ENCODE data around the gene PKLR. TPM values are rescaled to one million over a fixed set of nuclear protein-coding genes. Genes with fewer than 3 reads are reported as not detected.
"Not testable (repeated sequence)": the region's sequence is repeated elsewhere in the genome, so short reads cannot be mapped to it uniquely, and the experiment has no call there.

PKLR gene
- total RNA-seq, 3 donors from 2014 or later, result 0.13 to 0.14 TPM; not detected in 1

- Mint-ChIP-seq H3K27me3 (ENCODE audit: low read depth) (no peaks in the 10 kb centered on the region), H3K4me3 (no peak overlapping the region), H3K9me3 (no peaks in the 10 kb centered on the region), H3K36me3 (ENCODE audit: insufficient read depth) (peaks cover 4% of the 10 kb centered on the region), H3K4me1 (ENCODE audit: low read depth) (peaks cover 19% of the 10 kb centered on the region)
- ATAC-seq (no peak), DNase-seq (no peak)
Observed at GRCh38 chr1:155305881-155306391, 4.7 kb upstream of the PKLR start.

- DNase-seq, result no peak
- no peak for ATAC-seq
- Mint-ChIP-seq H3K4me3 (no peak overlapping the region), H3K27me3 (ENCODE audit: low read depth) (no peaks in the 10 kb centered on the region), H3K9me3 (no peaks in the 10 kb centered on the region), H3K4me1 (ENCODE audit: low read depth) (peaks cover 9% of the 10 kb centered on the region), H3K36me3 (ENCODE audit: insufficient read depth) (no peaks in the 10 kb centered on the region)
Observed at GRCh38 chr1:155304558-155305063, 3.4 kb upstream of the PKLR start.

- no peaks in the 10 kb centered on the region for H3K4me1 Mint-ChIP-seq (ENCODE audit: low read depth)
- ATAC-seq (no peak), DNase-seq (no peak)
- H3K36me3 Mint-ChIP-seq (ENCODE audit: insufficient read depth), result no peaks in the 10 kb centered on the region
- H3K27me3 Mint-ChIP-seq (ENCODE audit: low read depth), result peaks cover 18% of the 10 kb centered on the region
- H3K9me3 Mint-ChIP-seq, result no peaks in the 10 kb centered on the region
- no peak overlapping the region for H3K4me3 Mint-ChIP-seq
Observed at GRCh38 chr1:155300553-155301329, 497 bp downstream of the PKLR start.

- no peak for DNase-seq
- no peaks in the 10 kb centered on the region for H3K9me3 Mint-ChIP-seq
- no peak for ATAC-seq
- H3K36me3 Mint-ChIP-seq (ENCODE audit: insufficient read depth), result no peaks in the 10 kb centered on the region
- H3K27me3 Mint-ChIP-seq (ENCODE audit: low read depth), result peaks cover 22% of the 10 kb centered on the region
- no peaks in the 10 kb centered on the region for H3K4me1 Mint-ChIP-seq (ENCODE audit: low read depth)
- H3K4me3 Mint-ChIP-seq, result no peak overlapping the region
Observed at GRCh38 chr1:155300024-155300423, 1.2 kb downstream of the PKLR start.

- Mint-ChIP-seq H3K4me3 (no peak overlapping the region), H3K9me3 (no peaks in the 10 kb centered on the region), H3K27me3 (ENCODE audit: low read depth) (peaks cover 33% of the 10 kb centered on the region), H3K4me1 (ENCODE audit: low read depth) (peaks cover 4% of the 10 kb centered on the region), H3K36me3 (ENCODE audit: insufficient read depth) (no peaks in the 10 kb centered on the region)
- ATAC-seq (no peak), DNase-seq (no peak)
Observed at GRCh38 chr1:155297384-155297783, 3.9 kb downstream of the PKLR start.

GRCh38 chr1:155296661-155297060, 4.6 kb downstream of the PKLR start:
- no peaks in the 10 kb centered on the region for H3K36me3 Mint-ChIP-seq (ENCODE audit: insufficient read depth)
- ATAC-seq (no peak), DNase-seq (no peak)
- H3K4me1 Mint-ChIP-seq (ENCODE audit: low read depth), result peaks cover 4% of the 10 kb centered on the region
- H3K27me3 Mint-ChIP-seq (ENCODE audit: low read depth), result peaks cover 33% of the 10 kb centered on the region
- no peaks in the 10 kb centered on the region for H3K9me3 Mint-ChIP-seq
- H3K4me3 Mint-ChIP-seq, result no peak overlapping the region

GRCh38 chr1:155295942-155296267, 5.3 kb downstream of the PKLR start:
- H3K4me3 Mint-ChIP-seq, result no peak overlapping the region
- peaks cover 33% of the 10 kb centered on the region for H3K27me3 Mint-ChIP-seq (ENCODE audit: low read depth)
- no peak for ATAC-seq
- H3K4me1 Mint-ChIP-seq (ENCODE audit: low read depth), result peaks cover 4% of the 10 kb centered on the region
- H3K9me3 Mint-ChIP-seq, result no peaks in the 10 kb centered on the region
- no peak for DNase-seq
- no peaks in the 10 kb centered on the region for H3K36me3 Mint-ChIP-seq (ENCODE audit: insufficient read depth)

- Mint-ChIP-seq H3K27me3 (ENCODE audit: low read depth) (peaks cover 33% of the 10 kb centered on the region), H3K4me3 (no peak overlapping the region), H3K36me3 (ENCODE audit: insufficient read depth) (no peaks in the 10 kb centered on the region), H3K9me3 (no peaks in the 10 kb centered on the region), H3K4me1 (ENCODE audit: low read depth) (peaks cover 4% of the 10 kb centered on the region)
- peak in 1 of 2 donors; percentile 59 for ATAC-seq
- no peak for DNase-seq
Observed at GRCh38 chr1:155295183-155295941, 5.9 kb downstream of the PKLR start.

- Mint-ChIP-seq H3K27me3 (ENCODE audit: low read depth) (peaks cover 34% of the 10 kb centered on the region), H3K4me1 (ENCODE audit: low read depth) (peaks cover 4% of the 10 kb centered on the region), H3K4me3 (no peak overlapping the region), H3K36me3 (ENCODE audit: insufficient read depth) (no peaks in the 10 kb centered on the region), H3K9me3 (no peaks in the 10 kb centered on the region)
- ATAC-seq (peak in 1 of 2 donors; percentile 17), DNase-seq (no peak)
Observed at GRCh38 chr1:155294520-155295182, 6.6 kb downstream of the PKLR start.

GRCh38 chr1:155293086-155293749, 8.0 kb downstream of the PKLR start:
- Mint-ChIP-seq H3K9me3 (no peaks in the 10 kb centered on the region), H3K36me3 (ENCODE audit: insufficient read depth) (no peaks in the 10 kb centered on the region), H3K27me3 (ENCODE audit: low read depth) (peaks cover 34% of the 10 kb centered on the region), H3K4me3 (no peak overlapping the region), H3K4me1 (ENCODE audit: low read depth) (peaks cover 4% of the 10 kb centered on the region)
- ATAC-seq (no peak), DNase-seq (no peak)

GRCh38 chr1:155291006-155291405, 10.2 kb downstream of the PKLR start:
- H3K4me3 Mint-ChIP-seq; ATAC-seq; H3K36me3 Mint-ChIP-seq (ENCODE audit: insufficient read depth); H3K4me1 Mint-ChIP-seq (ENCODE audit: low read depth); H3K9me3 Mint-ChIP-seq; DNase-seq: not testable (repeated sequence)
- H3K27me3 Mint-ChIP-seq (ENCODE audit: low read depth), result peaks cover 17% of the 10 kb centered on the region

- Mint-ChIP-seq H3K4me3 (no peak overlapping the region), H3K36me3 (ENCODE audit: insufficient read depth) (no peaks in the 10 kb centered on the region), H3K27me3 (ENCODE audit: low read depth) (peaks cover 1% of the 10 kb centered on the region), H3K4me1 (ENCODE audit: low read depth) (no peaks in the 10 kb centered on the region), H3K9me3 (no peaks in the 10 kb centered on the region)
- ATAC-seq (no peak), DNase-seq (no peak)
Observed at GRCh38 chr1:155287987-155288543, 13.2 kb downstream of the PKLR start.

GRCh38 chr1:155286544-155286943, 14.7 kb downstream of the PKLR start:
- H3K36me3 Mint-ChIP-seq (ENCODE audit: insufficient read depth), result no peaks in the 10 kb centered on the region
- no peaks in the 10 kb centered on the region for H3K9me3 Mint-ChIP-seq
- H3K4me3 Mint-ChIP-seq, result no peak overlapping the region
- H3K4me1 Mint-ChIP-seq (ENCODE audit: low read depth), result no peaks in the 10 kb centered on the region
- no peak for DNase-seq
- peaks cover 1% of the 10 kb centered on the region for H3K27me3 Mint-ChIP-seq (ENCODE audit: low read depth)
- ATAC-seq, result no peak

GRCh38 chr1:155285631-155286044, 15.6 kb downstream of the PKLR start:
- DNase-seq (no peak), ATAC-seq (no peak)
- Mint-ChIP-seq H3K4me3 (no peak overlapping the region), H3K9me3 (no peaks in the 10 kb centered on the region), H3K4me1 (ENCODE audit: low read depth) (no peaks in the 10 kb centered on the region), H3K27me3 (ENCODE audit: low read depth) (peaks cover 1% of the 10 kb centered on the region), H3K36me3 (ENCODE audit: insufficient read depth) (no peaks in the 10 kb centered on the region)
